GM12878 (cell line): Measurements from ENCODE around the gene AQP7. TPM values are rescaled to one million over a fixed set of nuclear protein-coding genes. Genes with fewer than 3 reads are reported as not detected.

Experiments
- ATAC-seq: fragments of 200-7000 bp; cut with Tn5 transposase; 3 replicates; pipeline ENCODE4 v1.9.1; 2020; ENCODE audit warnings: mild to moderate bottlenecking, moderate library complexity
- BruUV-seq: library from RNA; stranded (reverse); fragments of 400-500 nt; replicated peaks from 2 replicates; lab custom pipeline; 2021; lab: Mats Ljungman, UMichigan
- CTCF ChIA-PET: fragments of 300-600 bp; sonication (Branson Sonifier 250); formaldehyde crosslinking; extraction: SDS; loops from one replicate; lab custom pipeline; 2021; ENCODE audit warnings: inconsistent platforms; lab: Yijun Ruan, JAX
- POLR2A ChIA-PET: fragments of 350-600 bp; formaldehyde crosslinking; extraction: SDS; loops from one replicate; lab custom pipeline; 2021; ENCODE audit warnings: inconsistent platforms; lab: Charles Lee
- RAD21 ChIA-PET: fragments of 300-600 bp; sonication (Branson Sonifier 250); formaldehyde crosslinking; loops from one replicate; lab custom pipeline; 2023; ENCODE audit warnings: antibody characterized with exemption; ENCODE audit not compliant: unreplicated experiment; lab: Charles Lee
- SMC1A ChIA-PET: fragments of 300-600 bp; sonication (Branson Sonifier 250); formaldehyde crosslinking; loops from one replicate; lab custom pipeline; 2023; ENCODE audit not compliant: unreplicated experiment, uncharacterized antibody; lab: Charles Lee
- DNase-seq: peaks from one replicate; pipeline ENCODE4 v3.0.0-alpha.2; 2011; ENCODE audit warnings: low read depth, low spot score
- FAIRE-seq: peaks from 3 replicates; lab custom pipeline; 2011; peaks lifted over from hg19 to GRCh38; lab: Jason Lieb, UNC
- H2AFZ ChIP-seq: 2 replicates; pipeline ENCODE4 v1.6.0; 2011; ENCODE audit warnings: low read depth, low read length, control low read depth; ENCODE audit not compliant: control insufficient read depth
- H3K27ac ChIP-seq: 2 replicates; pipeline ENCODE4 v1.5.1; 2011; ENCODE audit warnings: control low read depth; ENCODE audit not compliant: control insufficient read depth, insufficient read depth
- H3K27me3 ChIP-seq, 2 experiments: replicated peaks in 1 of 2; 2 replicates each; pipeline versions ENCODE4 v1.6.0 to v1.6.1; 2011; ENCODE audit warnings: low read length in 1 of 2; ENCODE audit not compliant: control insufficient read depth in 2 of 2, insufficient read depth in 2 of 2
- H3K36me3 ChIP-seq, 2 experiments: 2 replicates each; pipeline ENCODE4 v1.5.1; 2011; ENCODE audit warnings: low read length in 1 of 2; ENCODE audit not compliant: control insufficient read depth in 2 of 2, insufficient read depth in 2 of 2
- H3K4me1 ChIP-seq: 2 replicates; pipeline ENCODE4 v1.6.1; 2011; ENCODE audit warnings: mild to moderate bottlenecking, low read length, moderate library complexity, mixed read lengths; ENCODE audit not compliant: control insufficient read depth, insufficient read depth
- H3K4me2 ChIP-seq: 2 replicates; pipeline ENCODE4 v1.6.0; 2011; ENCODE audit warnings: control low read depth; ENCODE audit not compliant: control insufficient read depth, insufficient read depth
- H3K4me3 ChIP-seq: fragments of 200-600 bp; sonication (generic); 2 replicates; pipeline ENCODE4 v1.5.1; 2016
- H3K79me2 ChIP-seq: 2 replicates; pipeline ENCODE4 v1.6.0; 2011; ENCODE audit warnings: low read length; ENCODE audit not compliant: control insufficient read depth, insufficient read depth
- H3K9ac ChIP-seq: 2 replicates; pipeline ENCODE4 v1.8.0; 2011; ENCODE audit warnings: low read length, control low read depth, mixed read lengths; ENCODE audit not compliant: control insufficient read depth, insufficient read depth
- H3K9me3 ChIP-seq: replicated peaks from 3 replicates; pipeline ENCODE4 v1.5.1; 2011; ENCODE audit warnings: mild to moderate bottlenecking, low read length; ENCODE audit not compliant: control insufficient read depth, insufficient read depth
- H4K20me1 ChIP-seq: 2 replicates; pipeline ENCODE4 v1.6.0; 2011; ENCODE audit not compliant: control insufficient read depth, insufficient read depth
- BACH1 ChIP-seq: fragments of 450-650 bp; IDR thresholded peaks from 2 replicates; pipeline ENCODE4 v1.6.1; 2017; ENCODE audit warnings: mild to moderate bottlenecking, borderline replicate concordance
- BCL11A ChIP-seq: IDR thresholded peaks from 2 replicates; pipeline ENCODE4 v1.6.1; 2011; ENCODE audit warnings: low read depth, low read length
- DPF2 ChIP-seq: fragments of 450-650 bp; IDR thresholded peaks from 2 replicates; pipeline ENCODE4 v1.6.1; 2017; ENCODE audit warnings: mild to moderate bottlenecking
- GABPA ChIP-seq: IDR thresholded peaks from 2 replicates; pipeline ENCODE4 v1.6.1; 2014; ENCODE audit warnings: antibody characterized with exemption, low read depth, mild to moderate bottlenecking, inconsistent platforms
- IKZF1 ChIP-seq: fragments of 450-650 bp; conservative IDR thresholded peaks from 2 replicates; pipeline ENCODE4 v1.6.1; 2017; ENCODE audit warnings: antibody characterized with exemption, mild to moderate bottlenecking
- NFIC ChIP-seq: IDR thresholded peaks from 2 replicates; pipeline ENCODE4 v1.6.1; 2012; ENCODE audit warnings: low read depth, mild to moderate bottlenecking, inconsistent platforms, low read length, moderate library complexity
- NFXL1 ChIP-seq: fragments of 450-650 bp; IDR thresholded peaks from 2 replicates; pipeline ENCODE4 v1.6.1; 2017; ENCODE audit warnings: antibody characterized with exemption, mild to moderate bottlenecking, borderline replicate concordance
- POU2F2 ChIP-seq: IDR thresholded peaks from 3 replicates; pipeline ENCODE4 v1.6.1; 2011; ENCODE audit warnings: low read depth, mild to moderate bottlenecking, low read length, borderline replicate concordance
- SIN3A ChIP-seq: IDR thresholded peaks from 2 replicates; pipeline ENCODE4 v1.6.1; 2012; ENCODE audit warnings: low read depth, low read length, improper control_type of control experiment
- SKIL ChIP-seq: fragments of 450-650 bp; IDR thresholded peaks from 2 replicates; pipeline ENCODE4 v1.6.1; 2017; ENCODE audit warnings: mild to moderate bottlenecking, low read depth, inconsistent platforms; ENCODE audit not compliant: poor library complexity, severe bottlenecking
- SMAD5 ChIP-seq: IDR thresholded peaks from 2 replicates; pipeline ENCODE4 v1.6.1; 2016; ENCODE audit warnings: antibody characterized with exemption, low read depth
- TCF7 ChIP-seq: IDR thresholded peaks from 2 replicates; pipeline ENCODE4 v1.6.1; 2014; ENCODE audit warnings: antibody characterized with exemption, borderline replicate concordance
- WGBS: methylation state at CpG from one replicate; pipeline ENCODE4 v1.1.6; 2016; ENCODE audit warnings: low lambda C conversion rate; ENCODE audit not compliant: insufficient replicate concordance, insufficient coverage; ENCODE audit errors: missing lambda C conversion rate; 5-methylcytosine and 5-hydroxymethylcytosine counted together
- in situ Hi-C: fragments of 300-500 bp; cut with MboI; formaldehyde crosslinking; loops from 9 replicates; pipeline ENCODE4 v1.14.3; 2018; ENCODE audit warnings: mixed read lengths
- intact Hi-C: fragments of 100-400 bp; cut with micrococcal nuclease; formaldehyde crosslinking; loops from one replicate; pipeline ENCODE4 v1.14.2; 2022; ENCODE audit not compliant: unreplicated experiment
- polyA plus RNA-seq, 11 experiments: library from polyadenylated mRNA; depleted of rRNA in 4 of 11; unstranded in 6 of 11; stranded (reverse) in 5 of 11; fragments of >200 nt; fragmentation: Nextera tagmentation in 4 of 11; fragmentation: Illumina TruSeq in 1 of 11; extraction: Ambion mirVana in 4 of 11; extraction: Trizol in 1 of 11; gene quantifications; 1 replicate in 1 of 11; 2 replicates in 10 of 11; pipeline versions ENCODE4 v1.2.1 to v1.2.3, GENCODE V29; 2011 to 2016; ENCODE audit warnings: inconsistent platforms in 2 of 11, missing spikeins in 2 of 11, low read depth in 1 of 11
- total RNA-seq, 4 experiments: library from RNA; depleted of rRNA in 3 of 4; stranded (reverse); fragments of >200 nt in 3 of 4; fragmentation: Illumina TruSeq in 1 of 4; extraction: Trizol in 1 of 4; gene quantifications; 2 replicates each; pipeline versions ENCODE4 v1.2.1 to v1.2.3, GENCODE V29; 2013 to 2021
- TF ChIP-seq, protein P1 (sequence below), 3 experiments: IDR thresholded peaks in 2 of 3; conservative IDR thresholded peaks in 1 of 3; 2 replicates each; pipeline ENCODE4 v1.5.1; 2011; ENCODE audit warnings: low read depth in 3 of 3, low read length in 3 of 3, mild to moderate bottlenecking in 3 of 3, control low read depth in 2 of 3, moderate library complexity in 2 of 3, inconsistent platforms in 1 of 3, mixed read lengths in 1 of 3; ENCODE audit not compliant: control insufficient read depth in 2 of 3, insufficient read depth in 1 of 3; ENCODE audit errors: extremely low read depth in 1 of 3
- TF ChIP-seq, protein P2 (sequence below): fragments of 450-650 bp; formaldehyde crosslinking; IDR thresholded peaks from 2 replicates; pipeline ENCODE4 v1.5.0; 2022; ENCODE audit warnings: mild to moderate bottlenecking, missing genetic modification characterization

AQP7 gene
- total and polyA plus RNA-seq, 10 of the 15 experiments (the other 5 are each of a cell fraction or from before 2014, with no cell fraction given), result 0.04 to 0.18 (median 0.04) TPM; not detected in 7

DNA sequence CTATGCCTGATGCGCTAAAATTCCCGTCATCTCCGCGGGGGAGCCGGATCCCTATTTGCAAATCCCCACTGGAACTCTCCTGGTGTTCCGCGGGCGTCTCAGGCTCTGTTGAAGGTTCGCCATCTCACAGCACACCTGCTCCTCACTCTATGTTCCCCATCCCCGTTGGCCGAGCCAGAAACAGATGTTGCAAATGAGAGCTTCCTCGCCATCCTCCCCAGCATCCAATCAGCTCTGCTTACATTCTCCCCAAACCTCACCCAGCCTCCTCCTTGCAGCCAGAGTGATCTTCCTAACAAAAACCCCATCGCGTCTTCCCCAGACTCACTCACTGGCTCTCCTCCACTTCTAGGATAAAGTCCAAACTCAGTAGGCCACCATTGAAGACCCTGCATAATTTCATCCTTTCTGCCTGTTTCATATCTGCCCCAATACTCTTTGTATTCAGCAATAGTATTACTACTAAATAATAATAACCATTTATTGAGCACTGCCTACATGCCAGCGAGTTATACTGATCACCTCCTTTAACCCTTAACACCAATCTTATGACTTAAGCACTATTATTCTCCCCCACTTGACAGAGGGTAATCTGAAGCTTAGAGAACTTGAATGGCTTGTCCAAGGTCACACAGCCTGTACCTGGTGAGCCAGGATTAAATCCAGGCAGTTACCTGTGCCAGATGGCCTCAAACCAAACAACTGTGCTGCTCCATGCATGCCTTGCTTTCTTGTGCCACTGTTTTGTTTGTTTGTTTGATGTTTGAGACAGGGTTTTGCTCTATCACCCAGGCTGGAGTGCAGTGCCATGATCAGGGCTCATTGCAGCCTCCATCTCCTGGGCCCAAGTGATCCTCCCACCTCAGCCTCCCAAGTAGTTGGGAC is 14.0 kb downstream of the AQP7 start:
- BruUV-seq, result no TSS peak
- H4K20me1 ChIP-seq, result no peaks in the 10 kb centered on the region
- CTCF ChIA-PET, result no interaction called here
- no peak overlapping the region for H3K27ac ChIP-seq
- intact Hi-C loops, result no loop called here
- no peak overlapping the region for H3K4me3 ChIP-seq
- TF ChIP-seq, protein P1, sequence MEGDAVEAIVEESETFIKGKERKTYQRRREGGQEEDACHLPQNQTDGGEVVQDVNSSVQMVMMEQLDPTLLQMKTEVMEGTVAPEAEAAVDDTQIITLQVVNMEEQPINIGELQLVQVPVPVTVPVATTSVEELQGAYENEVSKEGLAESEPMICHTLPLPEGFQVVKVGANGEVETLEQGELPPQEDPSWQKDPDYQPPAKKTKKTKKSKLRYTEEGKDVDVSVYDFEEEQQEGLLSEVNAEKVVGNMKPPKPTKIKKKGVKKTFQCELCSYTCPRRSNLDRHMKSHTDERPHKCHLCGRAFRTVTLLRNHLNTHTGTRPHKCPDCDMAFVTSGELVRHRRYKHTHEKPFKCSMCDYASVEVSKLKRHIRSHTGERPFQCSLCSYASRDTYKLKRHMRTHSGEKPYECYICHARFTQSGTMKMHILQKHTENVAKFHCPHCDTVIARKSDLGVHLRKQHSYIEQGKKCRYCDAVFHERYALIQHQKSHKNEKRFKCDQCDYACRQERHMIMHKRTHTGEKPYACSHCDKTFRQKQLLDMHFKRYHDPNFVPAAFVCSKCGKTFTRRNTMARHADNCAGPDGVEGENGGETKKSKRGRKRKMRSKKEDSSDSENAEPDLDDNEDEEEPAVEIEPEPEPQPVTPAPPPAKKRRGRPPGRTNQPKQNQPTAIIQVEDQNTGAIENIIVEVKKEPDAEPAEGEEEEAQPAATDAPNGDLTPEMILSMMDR (IDR thresholded peaks at IDR 0.05 in 2 of 3, conservative IDR thresholded peaks at IDR 0.05 in 1 of 3; ENCODE audit: control insufficient read depth in 2 of 3, extremely low read depth in 1 of 3, insufficient read depth in 1 of 3, low read depth in 3 of 3, low read length in 3 of 3), result no peak
- TF ChIP-seq BACH1, result no peak
- TF ChIP-seq SMAD5, result no peak
- no peak for TF ChIP-seq GABPA
- TF ChIP-seq IKZF1, result no peak
- no peak for TF ChIP-seq BCL11A
- no peak for TF ChIP-seq SKIL
- TF ChIP-seq NFXL1, result no peak
- TF ChIP-seq POU2F2, result no peak
- no peak for TF ChIP-seq TCF7
- TF ChIP-seq, protein P2, sequence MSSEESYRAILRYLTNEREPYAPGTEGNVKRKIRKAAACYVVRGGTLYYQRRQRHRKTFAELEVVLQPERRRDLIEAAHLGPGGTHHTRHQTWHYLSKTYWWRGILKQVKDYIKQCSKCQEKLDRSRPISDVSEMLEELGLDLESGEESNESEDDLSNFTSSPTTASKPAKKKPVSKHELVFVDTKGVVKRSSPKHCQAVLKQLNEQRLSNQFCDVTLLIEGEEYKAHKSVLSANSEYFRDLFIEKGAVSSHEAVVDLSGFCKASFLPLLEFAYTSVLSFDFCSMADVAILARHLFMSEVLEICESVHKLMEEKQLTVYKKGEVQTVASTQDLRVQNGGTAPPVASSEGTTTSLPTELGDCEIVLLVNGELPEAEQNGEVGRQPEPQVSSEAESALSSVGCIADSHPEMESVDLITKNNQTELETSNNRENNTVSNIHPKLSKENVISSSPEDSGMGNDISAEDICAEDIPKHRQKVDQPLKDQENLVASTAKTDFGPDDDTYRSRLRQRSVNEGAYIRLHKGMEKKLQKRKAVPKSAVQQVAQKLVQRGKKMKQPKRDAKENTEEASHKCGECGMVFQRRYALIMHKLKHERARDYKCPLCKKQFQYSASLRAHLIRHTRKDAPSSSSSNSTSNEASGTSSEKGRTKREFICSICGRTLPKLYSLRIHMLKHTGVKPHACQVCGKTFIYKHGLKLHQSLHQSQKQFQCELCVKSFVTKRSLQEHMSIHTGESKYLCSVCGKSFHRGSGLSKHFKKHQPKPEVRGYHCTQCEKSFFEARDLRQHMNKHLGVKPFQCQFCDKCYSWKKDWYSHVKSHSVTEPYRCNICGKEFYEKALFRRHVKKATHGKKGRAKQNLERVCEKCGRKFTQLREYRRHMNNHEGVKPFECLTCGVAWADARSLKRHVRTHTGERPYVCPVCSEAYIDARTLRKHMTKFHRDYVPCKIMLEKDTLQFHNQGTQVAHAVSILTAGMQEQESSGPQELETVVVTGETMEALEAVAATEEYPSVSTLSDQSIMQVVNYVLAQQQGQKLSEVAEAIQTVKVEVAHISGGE (CRISPR knock-in tag), result no peak
- no peak for TF ChIP-seq NFIC
- TF ChIP-seq DPF2, result no peak
- no peak for TF ChIP-seq SIN3A
- TF ChIP-seq, all 136 proteins: peak for 0
- in situ Hi-C loops, result no loop called here
- H2AFZ ChIP-seq, result no peak overlapping the region
- no peaks in the 10 kb centered on the region for H3K79me2 ChIP-seq
- no peak for FAIRE-seq
- H3K27me3 ChIP-seq, result no peaks in the 10 kb centered on the region
- H3K4me1 ChIP-seq, result no peaks in the 10 kb centered on the region
- ATAC-seq, result no peak
- DNase-seq, result no peak
- H3K9ac ChIP-seq, result no peak overlapping the region
- no peaks in the 10 kb centered on the region for H3K36me3 ChIP-seq
- RAD21 ChIA-PET, result no interaction called here
- POLR2A ChIA-PET, result no interaction called here
- 55% methylated on average over 15 of the region's 15 CpGs for WGBS
- H3K9me3 ChIP-seq, result no peaks in the 10 kb centered on the region
- H3K4me2 ChIP-seq, result no peak overlapping the region
- SMC1A ChIA-PET, result no interaction called here
